RWPE1 (cell line): Measurements from ENCODE around the gene TRIML1.

Experiments
- CTCF ChIA-PET: fragments of 350-600 bp; sonication (Branson Sonifier 250); formaldehyde crosslinking; extraction: SDS; loops from one replicate; lab custom pipeline; 2021; lab: Yijun Ruan, JAX
- POLR2A ChIA-PET: fragments of 400-600 bp; formaldehyde crosslinking; extraction: SDS; loops from one replicate; lab custom pipeline; 2020; ENCODE audit warnings: antibody characterized with exemption; ENCODE audit not compliant: low non-redundant PET; lab: Yijun Ruan, JAX
- DNase-seq: peaks from one replicate; pipeline ENCODE4 v3.0.0; 2012; ENCODE audit warnings: low spot score
- H3K27ac ChIP-seq: fragments of 450-650 bp; 2 replicates; pipeline ENCODE4 v1.5.1; 2017
- TF ChIP-seq, protein P1 (sequence below): fragments of 450-650 bp; conservative IDR thresholded peaks from 2 replicates; pipeline ENCODE4 v1.5.1; 2017; ENCODE audit warnings: low read depth, mild to moderate bottlenecking

Gene TRIML1, protein sequence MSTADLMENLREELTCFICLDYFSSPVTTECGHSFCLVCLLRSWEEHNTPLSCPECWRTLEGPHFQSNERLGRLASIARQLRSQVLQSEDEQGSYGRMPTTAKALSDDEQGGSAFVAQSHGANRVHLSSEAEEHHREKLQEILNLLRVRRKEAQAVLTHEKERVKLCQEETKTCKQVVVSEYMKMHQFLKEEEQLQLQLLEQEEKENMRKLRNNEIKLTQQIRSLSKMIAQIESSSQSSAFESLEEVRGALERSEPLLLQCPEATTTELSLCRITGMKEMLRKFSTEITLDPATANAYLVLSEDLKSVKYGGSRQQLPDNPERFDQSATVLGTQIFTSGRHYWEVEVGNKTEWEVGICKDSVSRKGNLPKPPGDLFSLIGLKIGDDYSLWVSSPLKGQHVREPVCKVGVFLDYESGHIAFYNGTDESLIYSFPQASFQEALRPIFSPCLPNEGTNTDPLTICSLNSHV

DNA sequence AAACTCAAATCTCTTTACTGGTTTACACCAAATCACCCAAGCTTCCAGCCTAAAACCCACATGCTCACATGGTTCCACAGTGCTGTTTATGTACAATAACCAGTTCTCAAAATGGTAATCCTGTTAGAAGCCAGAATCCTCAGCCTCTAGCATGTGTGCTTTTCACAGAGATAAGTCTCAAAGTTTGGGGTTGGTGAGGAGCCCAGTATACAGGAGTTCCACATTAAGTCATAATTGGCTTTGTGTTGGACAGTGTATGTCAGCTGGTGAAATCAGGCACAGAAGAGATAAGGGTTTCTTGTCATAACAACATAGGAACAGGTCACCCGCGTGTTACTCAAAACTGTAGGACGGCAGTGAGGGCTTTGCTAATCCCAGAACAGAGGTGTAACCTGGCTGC, at the start of gene TRIML1:
TRIML1 (plus strand) TSS at position 301 of the 400 bp plus-strand sequence. CDS start 118 bp downstream, outside the sequence.
- ChIA-PET POLR2A (no interaction called here), CTCF (interaction anchor here (0.6 kb wide), 2 partner anchors 10 to 822 kb away, joined by 3 to 4 read pairs; no protein-coding TSS in a partner anchor)
- DNase-seq = no peak
- H3K27ac ChIP-seq = no peak within 1 kb of the TSS
- TF ChIP-seq, protein P1, sequence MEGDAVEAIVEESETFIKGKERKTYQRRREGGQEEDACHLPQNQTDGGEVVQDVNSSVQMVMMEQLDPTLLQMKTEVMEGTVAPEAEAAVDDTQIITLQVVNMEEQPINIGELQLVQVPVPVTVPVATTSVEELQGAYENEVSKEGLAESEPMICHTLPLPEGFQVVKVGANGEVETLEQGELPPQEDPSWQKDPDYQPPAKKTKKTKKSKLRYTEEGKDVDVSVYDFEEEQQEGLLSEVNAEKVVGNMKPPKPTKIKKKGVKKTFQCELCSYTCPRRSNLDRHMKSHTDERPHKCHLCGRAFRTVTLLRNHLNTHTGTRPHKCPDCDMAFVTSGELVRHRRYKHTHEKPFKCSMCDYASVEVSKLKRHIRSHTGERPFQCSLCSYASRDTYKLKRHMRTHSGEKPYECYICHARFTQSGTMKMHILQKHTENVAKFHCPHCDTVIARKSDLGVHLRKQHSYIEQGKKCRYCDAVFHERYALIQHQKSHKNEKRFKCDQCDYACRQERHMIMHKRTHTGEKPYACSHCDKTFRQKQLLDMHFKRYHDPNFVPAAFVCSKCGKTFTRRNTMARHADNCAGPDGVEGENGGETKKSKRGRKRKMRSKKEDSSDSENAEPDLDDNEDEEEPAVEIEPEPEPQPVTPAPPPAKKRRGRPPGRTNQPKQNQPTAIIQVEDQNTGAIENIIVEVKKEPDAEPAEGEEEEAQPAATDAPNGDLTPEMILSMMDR = no peak

DNA sequence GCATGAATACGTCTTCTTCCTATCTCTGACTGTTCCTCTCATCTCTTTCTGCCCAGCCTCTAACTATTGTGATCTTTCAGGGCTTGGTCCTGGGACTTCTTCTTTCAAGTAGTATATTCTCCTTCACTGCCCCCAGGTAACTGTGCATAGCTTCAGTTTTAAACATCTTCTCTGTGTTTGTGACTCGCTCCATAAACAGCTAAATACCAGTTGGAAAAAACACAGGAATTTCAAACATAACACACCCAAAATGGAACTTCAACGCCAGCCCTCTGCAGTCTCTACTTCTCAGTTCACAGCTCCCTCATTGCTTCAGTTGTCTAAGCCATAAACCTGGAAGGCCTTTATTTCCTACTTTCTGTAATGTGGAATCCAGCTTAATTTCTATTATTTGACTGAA, 46.4 kb upstream of the TRIML1 start:
- ChIA-PET POLR2A (no interaction called here), CTCF (no interaction called here)
- TF ChIP-seq, protein P1 = no peak
- peak; percentile 26 for DNase-seq
- H3K27ac ChIP-seq = no peak overlapping the region

DNA sequence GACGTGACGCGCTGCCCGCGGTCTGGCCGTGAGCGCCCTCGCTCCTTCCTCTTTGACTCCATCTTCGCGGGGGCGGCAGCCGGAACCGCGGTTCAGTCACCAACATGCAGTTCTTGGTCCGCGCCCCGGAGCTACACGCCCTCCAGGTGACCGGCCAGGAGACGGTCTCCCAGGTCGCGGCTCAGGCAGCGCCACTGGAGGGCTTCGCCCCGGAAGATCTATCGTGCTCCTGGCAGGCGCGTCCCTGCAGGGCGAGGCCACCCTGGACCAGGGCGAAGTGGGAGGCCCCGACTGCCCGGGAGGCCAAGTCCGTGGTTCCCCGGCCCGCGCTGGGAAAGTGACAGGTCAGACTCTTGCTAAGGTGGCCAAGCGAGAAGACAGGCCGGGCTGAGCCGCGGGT, 32.8 kb upstream of the TRIML1 start:
- no peak for DNase-seq
- ChIA-PET POLR2A (no interaction called here), CTCF (no interaction called here)
- peak overlapping the region; percentile 56 for H3K27ac ChIP-seq
- TF ChIP-seq, protein P1 = no peak

DNA sequence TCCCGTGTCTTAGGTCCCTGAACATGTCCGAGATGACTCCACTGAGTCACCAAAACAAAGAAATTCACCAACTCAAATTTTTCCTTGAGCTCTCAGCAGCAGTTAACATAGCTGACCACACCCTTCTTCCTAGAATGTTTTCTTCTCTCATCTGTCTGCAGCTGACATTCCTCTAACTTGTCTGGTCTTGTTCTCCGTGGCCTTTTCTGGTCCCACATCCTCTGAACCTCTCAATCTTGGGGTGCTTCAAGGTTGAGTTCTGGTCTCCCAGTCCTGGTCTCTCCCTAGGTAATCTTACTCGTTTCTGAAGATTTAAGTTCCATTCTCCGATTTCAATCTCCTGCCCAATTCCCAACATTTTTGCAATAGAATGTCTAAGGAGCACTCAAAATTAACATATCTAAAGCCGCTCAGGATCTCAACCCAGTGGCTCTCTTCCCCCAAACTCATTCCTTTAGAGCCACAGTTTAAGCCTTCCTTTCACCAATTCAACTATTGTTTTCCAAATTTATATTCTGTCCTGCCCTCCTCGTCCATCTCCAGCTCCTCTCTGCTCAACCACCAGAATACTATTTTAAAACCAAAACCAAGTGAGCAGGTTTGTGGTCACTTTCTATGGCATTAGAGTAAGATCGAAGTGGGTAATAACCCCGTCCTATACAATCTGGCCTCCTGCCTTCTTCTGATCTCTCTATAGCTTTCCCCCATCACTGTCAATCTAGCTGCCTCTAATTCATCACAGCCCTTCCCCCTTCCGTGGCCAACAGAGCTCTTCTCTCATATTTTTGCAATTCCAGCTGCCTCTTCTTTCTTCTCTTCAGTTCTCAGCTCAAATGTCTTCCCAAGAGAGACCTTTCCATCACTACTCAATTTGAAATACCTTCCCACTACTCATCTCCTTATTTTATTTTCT, 31.1 kb upstream of the TRIML1 start:
- no peak overlapping the region for H3K27ac ChIP-seq
- TF ChIP-seq, protein P1 = no peak
- POLR2A ChIA-PET = no interaction called here
- DNase-seq = peak; percentile 66
- CTCF ChIA-PET = no interaction called here

DNA sequence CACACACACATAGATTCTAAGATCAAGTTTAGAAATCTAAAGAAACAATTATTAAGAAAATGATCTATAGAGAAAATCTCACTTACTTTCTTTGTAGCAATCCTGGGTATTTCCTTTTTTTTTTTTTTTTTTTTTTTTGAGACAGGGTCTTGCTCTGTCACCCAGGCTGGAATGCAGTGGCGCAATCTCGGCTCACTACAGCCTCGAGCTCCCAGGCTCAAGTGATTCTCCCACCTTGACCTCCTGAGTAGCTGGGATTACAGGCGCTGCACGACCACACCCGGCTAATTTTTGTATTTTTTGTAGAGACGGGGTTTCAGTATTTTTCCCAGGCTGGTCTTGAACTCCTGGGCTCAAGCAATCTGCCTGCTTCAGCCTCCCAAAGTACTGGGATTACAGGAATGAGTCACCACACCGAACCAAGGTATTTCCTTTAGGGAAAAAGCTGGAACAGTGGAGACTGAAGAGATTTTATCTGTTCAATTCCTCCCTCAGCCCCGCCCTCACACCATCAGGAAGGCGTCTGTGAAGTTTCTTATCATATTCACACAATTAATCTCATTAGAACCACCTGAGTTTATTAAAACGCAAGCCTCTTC, 30.0 kb upstream of the TRIML1 start, which contains the start of gene TRIML2:
TRIML2 (minus strand) TSS at position 447 of the 599 bp plus-strand sequence. CDS start 4,235 bp downstream, outside the sequence.
- peak within 1 kb of the TSS; percentile 50 for H3K27ac ChIP-seq
- POLR2A ChIA-PET = no interaction called here
- TF ChIP-seq, protein P1 = no peak
- CTCF ChIA-PET = interaction anchor here (0.9 kb wide), 1 partner anchor 18 kb away, joined by 3 read pairs; no protein-coding TSS in a partner anchor
- DNase-seq = no peak
